Astrocyte of the spinal cord (primary cell): ENCODE measurements around the gene SYT1.
A peak's percentile ranks its signal among the peaks of the same experiment; 100 is the strongest.

Experiments used
- DNase-seq: peaks from one replicate; pipeline ENCODE4 v3.0.0; 2011; ENCODE audit warnings: low read depth, low spot score
- H3K4me3 ChIP-seq: 2 replicates; pipeline ENCODE4 v1.5.1; 2011; ENCODE audit warnings: low read depth, mild to moderate bottlenecking, low read length, moderate library complexity
- CTCF ChIP-seq: IDR thresholded peaks from 2 replicates; pipeline ENCODE4 v1.5.1; 2012; ENCODE audit warnings: low read depth, mild to moderate bottlenecking, low read length, inconsistent platforms
- in situ Hi-C: cut with HindIII; loops from 2 replicates; pipeline ENCODE4 v1.10.0; 2017; ENCODE audit warnings: low sequenced_read_pairs

The SYT1 gene

GRCh38 chr12:79055926-79056674 lies 191.5 kb downstream of the SYT1 start:
- in situ Hi-C loops, result no loop called here
- no peak for TF ChIP-seq CTCF
- H3K4me3 ChIP-seq, result no peak overlapping the region
- peak; percentile 74 for DNase-seq

GRCh38 chr12:79056775-79057174 lies 192.2 kb downstream of the SYT1 start:
- H3K4me3 ChIP-seq, result no peak overlapping the region
- in situ Hi-C loops, result no loop called here
- TF ChIP-seq CTCF, result no peak
- DNase-seq, result no peak

GRCh38 chr12:79057540-79057939 lies 193.0 kb downstream of the SYT1 start:
- no peak overlapping the region for H3K4me3 ChIP-seq
- no peak for DNase-seq
- no peak for TF ChIP-seq CTCF
- in situ Hi-C loops, result no loop called here

GRCh38 chr12:79058342-79058741 lies 193.8 kb downstream of the SYT1 start:
- peak; percentile 71 for DNase-seq
- in situ Hi-C loops, result no loop called here
- no peak for TF ChIP-seq CTCF
- no peak overlapping the region for H3K4me3 ChIP-seq

GRCh38 chr12:79059557-79059956 lies 195.0 kb downstream of the SYT1 start:
- no peak for TF ChIP-seq CTCF
- in situ Hi-C loops, result no loop called here
- no peak overlapping the region for H3K4me3 ChIP-seq
- no peak for DNase-seq

GRCh38 chr12:79063258-79063657 lies 198.7 kb downstream of the SYT1 start:
- no peak for TF ChIP-seq CTCF
- no peak overlapping the region for H3K4me3 ChIP-seq
- in situ Hi-C loops, result no loop called here
- peak; percentile 31 for DNase-seq
